GM23338 (cell line): ENCODE data around the gene DENND2A. TPM values are rescaled to one million over a fixed set of nuclear protein-coding genes. Genes with fewer than 3 reads are reported as not detected.
"Not testable (repeated sequence)": the region's sequence is repeated elsewhere in the genome, so short reads cannot be mapped to it uniquely, and the experiment has no call there.

Source experiments
- ATAC-seq: fragments of 200-7000 bp; cut with Tn5 transposase; 3 replicates; pipeline ENCODE4 v1.9.1; 2020
- DNase-seq: peaks from one replicate; pipeline ENCODE4 v3.0.0-alpha.2; 2015; ENCODE audit warnings: low spot score
- H2AFZ ChIP-seq: fragments of 200-600 bp; sonication (generic); 2 replicates; pipeline ENCODE4 v1.8.0; 2016; ENCODE audit warnings: antibody characterized with exemption, mild to moderate bottlenecking, moderate library complexity
- H3F3A ChIP-seq: fragments of 200-600 bp; sonication (generic); replicated peaks from 2 replicates; pipeline ENCODE4 v1.8.0; 2017; ENCODE audit warnings: antibody characterized with exemption, mixed run types, low read depth
- H3K27ac ChIP-seq: fragments of 200-600 bp; sonication (generic); 2 replicates; pipeline ENCODE4 v1.6.1; 2016; ENCODE audit warnings: low read depth
- H3K27me3 ChIP-seq: fragments of 200-600 bp; sonication (generic); 2 replicates; pipeline ENCODE4 v1.8.0; 2016; ENCODE audit warnings: mild to moderate bottlenecking, mixed run types, moderate library complexity; ENCODE audit not compliant: insufficient read depth
- H3K36me3 ChIP-seq: fragments of 200-600 bp; sonication (generic); 2 replicates; pipeline ENCODE4 v1.8.0; 2016; ENCODE audit warnings: mild to moderate bottlenecking; ENCODE audit not compliant: insufficient read depth
- H3K4me1 ChIP-seq: fragments of 200-600 bp; sonication (generic); 2 replicates; pipeline ENCODE4 v1.8.0; 2016; ENCODE audit warnings: mild to moderate bottlenecking, moderate library complexity; ENCODE audit not compliant: insufficient read depth
- H3K4me2 ChIP-seq: fragments of 200-600 bp; sonication (generic); 2 replicates; pipeline ENCODE4 v1.7.1; 2017; ENCODE audit warnings: mixed run types
- H3K4me3 ChIP-seq: fragments of 200-600 bp; sonication (generic); 2 replicates; pipeline ENCODE4 v1.6.1; 2016; ENCODE audit warnings: mixed run types
- H3K79me2 ChIP-seq: fragments of 200-600 bp; sonication (generic); replicated peaks from 2 replicates; pipeline ENCODE4 v1.8.0; 2017; ENCODE audit warnings: mild to moderate bottlenecking; ENCODE audit not compliant: insufficient read depth
- H3K9me2 ChIP-seq: fragments of 200-600 bp; sonication (generic); 2 replicates; pipeline ENCODE4 v1.8.0; 2017; ENCODE audit not compliant: insufficient read depth
- H4K20me1 ChIP-seq: fragments of 200-600 bp; sonication (generic); replicated peaks from 2 replicates; pipeline ENCODE4 v1.8.0; 2017; ENCODE audit warnings: mild to moderate bottlenecking; ENCODE audit not compliant: insufficient read depth
- H3K27ac Mint-ChIP-seq: 2 replicates; pipeline ENCODE4 v1.8.0; 2020; ENCODE audit warnings: inconsistent platforms, mild to moderate bottlenecking, moderate library complexity, mixed read lengths
- H3K27me3 Mint-ChIP-seq: 3 replicates; pipeline ENCODE4 v1.8.0; 2022; ENCODE audit warnings: low read depth, mild to moderate bottlenecking, moderate library complexity, mixed read lengths, inconsistent platforms; ENCODE audit not compliant: insufficient read depth, poor library complexity
- H3K36me3 Mint-ChIP-seq: 3 replicates; pipeline ENCODE4 v1.8.0; 2021; ENCODE audit warnings: low read depth, mild to moderate bottlenecking, inconsistent platforms, moderate library complexity, mixed read lengths
- H3K4me1 Mint-ChIP-seq: 3 replicates; pipeline ENCODE4 v1.8.0; 2020; ENCODE audit warnings: mild to moderate bottlenecking, inconsistent platforms, mixed read lengths
- H3K4me3 Mint-ChIP-seq: 3 replicates; pipeline ENCODE4 v1.8.0; 2021; ENCODE audit warnings: moderate library complexity, mild to moderate bottlenecking, inconsistent platforms, mixed read lengths
- H3K9me3 Mint-ChIP-seq: 3 replicates; pipeline ENCODE4 v1.8.0; 2020; ENCODE audit warnings: moderate library complexity, mild to moderate bottlenecking, inconsistent platforms, mixed read lengths
- CREB1 ChIP-seq: fragments of 250-450 bp; sonication (Bioruptor Pico); IDR thresholded peaks from 2 replicates; pipeline ENCODE4 v1.5.0; 2020; ENCODE audit warnings: low read depth, mild to moderate bottlenecking, moderate library complexity
- JUNB ChIP-seq: IDR thresholded peaks from one replicate; pipeline ENCODE4 v1.6.1; 2016; ENCODE audit warnings: antibody characterized with exemption; ENCODE audit not compliant: unreplicated experiment
- NANOG ChIP-seq: IDR thresholded peaks from 2 replicates; pipeline ENCODE4 v1.6.1; 2016; ENCODE audit warnings: antibody characterized with exemption, borderline replicate concordance
- REST ChIP-seq: IDR thresholded peaks from one replicate; pipeline ENCODE4 v1.6.1; 2018; ENCODE audit warnings: antibody characterized with exemption; ENCODE audit not compliant: unreplicated experiment
- STAT1 ChIP-seq: IDR thresholded peaks from one replicate; pipeline ENCODE4 v1.6.1; 2016; ENCODE audit warnings: antibody characterized with exemption; ENCODE audit not compliant: unreplicated experiment
- ZNF462 ChIP-seq: fragments of 250-450 bp; sonication (Bioruptor Pico); IDR thresholded peaks from 2 replicates; pipeline ENCODE4 v1.5.0; 2020; ENCODE audit warnings: mild to moderate bottlenecking, moderate library complexity
- polyA plus RNA-seq: library from polyadenylated mRNA; unstranded; fragments of >200 nt; fragmentation: Nextera tagmentation; extraction: Ambion mirVana; gene quantifications from 2 replicates; pipeline ENCODE4 v1.2.1, GENCODE V29; 2016
- total RNA-seq: library from RNA; depleted of rRNA; stranded (reverse); fragments of >200 nt; shearing (Covaris generic); gene quantifications from 2 replicates; pipeline ENCODE4 v1.2.3, GENCODE V29; 2014
- TF ChIP-seq, protein P1 (sequence below), 2 experiments: fragments of 200-600 bp in 1 of 2; sonication (generic) in 1 of 2; conservative IDR thresholded peaks; 2 replicates each; pipeline versions ENCODE4 v1.5.1 to v1.6.1; 2016 to 2017; ENCODE audit warnings: antibody characterized with exemption in 2 of 2, low read depth in 2 of 2, mild to moderate bottlenecking in 2 of 2, moderate library complexity in 1 of 2

Gene DENND2A
- total and polyA plus RNA-seq, 2 experiments from 2014 or later: 1.7 to 5.6 TPM

- not testable (repeated sequence) for H3K4me1 ChIP-seq, H3K36me3 Mint-ChIP-seq, H3F3A ChIP-seq, H3K27me3 Mint-ChIP-seq, H3K4me3 ChIP-seq, H3K9me3 Mint-ChIP-seq, DNase-seq, H3K27ac ChIP-seq, H3K4me1 Mint-ChIP-seq, ATAC-seq, H3K9me2 ChIP-seq, H3K27me3 ChIP-seq, H3K27ac Mint-ChIP-seq, H3K4me2 ChIP-seq, H3K36me3 ChIP-seq, H3K4me3 Mint-ChIP-seq, H3K79me2 ChIP-seq, H4K20me1 ChIP-seq, H2AFZ ChIP-seq
Measured at GRCh38 chr7:140662938-140663337, 22.3 kb upstream of the DENND2A start.

- Histone ChIP-seq H3K36me3 (no peaks in the 10 kb centered on the region), H3K9me2 (no peaks in the 10 kb centered on the region), H2AFZ (no peak overlapping the region), H3K27ac (no peak overlapping the region), H3K4me3 (no peak overlapping the region), H3K27me3 (no peaks in the 10 kb centered on the region), H3K4me1 (no peaks in the 10 kb centered on the region), H3F3A (no peaks in the 10 kb centered on the region), H4K20me1 (no peaks in the 10 kb centered on the region), H3K79me2 (no peaks in the 10 kb centered on the region), H3K4me2 (no peak overlapping the region)
- Mint-ChIP-seq H3K27me3 (peaks cover 1% of the 10 kb centered on the region), H3K36me3 (no peaks in the 10 kb centered on the region), H3K4me3 (no peak overlapping the region), H3K9me3 (peaks cover 3% of the 10 kb centered on the region; the same call in 1 of the 3 replicates), H3K27ac (no peak overlapping the region), H3K4me1 (peaks cover 6% of the 10 kb centered on the region; the same call in 2 of the 3 replicates)
- no peak for TF ChIP-seq ZNF462 (CRISPR knock-in tag)
- no peak for TF ChIP-seq NANOG
- TF ChIP-seq CREB1 (CRISPR knock-in tag): no peak
- TF ChIP-seq REST: no peak
- no peak for TF ChIP-seq JUNB
- TF ChIP-seq STAT1: no peak
- TF ChIP-seq, protein P1, sequence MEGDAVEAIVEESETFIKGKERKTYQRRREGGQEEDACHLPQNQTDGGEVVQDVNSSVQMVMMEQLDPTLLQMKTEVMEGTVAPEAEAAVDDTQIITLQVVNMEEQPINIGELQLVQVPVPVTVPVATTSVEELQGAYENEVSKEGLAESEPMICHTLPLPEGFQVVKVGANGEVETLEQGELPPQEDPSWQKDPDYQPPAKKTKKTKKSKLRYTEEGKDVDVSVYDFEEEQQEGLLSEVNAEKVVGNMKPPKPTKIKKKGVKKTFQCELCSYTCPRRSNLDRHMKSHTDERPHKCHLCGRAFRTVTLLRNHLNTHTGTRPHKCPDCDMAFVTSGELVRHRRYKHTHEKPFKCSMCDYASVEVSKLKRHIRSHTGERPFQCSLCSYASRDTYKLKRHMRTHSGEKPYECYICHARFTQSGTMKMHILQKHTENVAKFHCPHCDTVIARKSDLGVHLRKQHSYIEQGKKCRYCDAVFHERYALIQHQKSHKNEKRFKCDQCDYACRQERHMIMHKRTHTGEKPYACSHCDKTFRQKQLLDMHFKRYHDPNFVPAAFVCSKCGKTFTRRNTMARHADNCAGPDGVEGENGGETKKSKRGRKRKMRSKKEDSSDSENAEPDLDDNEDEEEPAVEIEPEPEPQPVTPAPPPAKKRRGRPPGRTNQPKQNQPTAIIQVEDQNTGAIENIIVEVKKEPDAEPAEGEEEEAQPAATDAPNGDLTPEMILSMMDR (conservative IDR thresholded peaks at IDR 0.05; ENCODE audit: low read depth in 2 of 2): peak in 1 of 2 experiments; percentile 40; a peak in 2 of 4 replicates
- DNase-seq: no peak
- no peak for ATAC-seq
Measured at GRCh38 chr7:140661124-140661523, 20.5 kb upstream of the DENND2A start.
